UCSD-AML1 (cell line): Measurements from ENCODE around the gene STK17B.

Experiments used
- DNase-seq: peaks from one replicate; lab custom pipeline; 2025; ENCODE audit not compliant: unreplicated experiment; lab: John Stamatoyannopoulos, UW

Gene STK17B

DNA sequence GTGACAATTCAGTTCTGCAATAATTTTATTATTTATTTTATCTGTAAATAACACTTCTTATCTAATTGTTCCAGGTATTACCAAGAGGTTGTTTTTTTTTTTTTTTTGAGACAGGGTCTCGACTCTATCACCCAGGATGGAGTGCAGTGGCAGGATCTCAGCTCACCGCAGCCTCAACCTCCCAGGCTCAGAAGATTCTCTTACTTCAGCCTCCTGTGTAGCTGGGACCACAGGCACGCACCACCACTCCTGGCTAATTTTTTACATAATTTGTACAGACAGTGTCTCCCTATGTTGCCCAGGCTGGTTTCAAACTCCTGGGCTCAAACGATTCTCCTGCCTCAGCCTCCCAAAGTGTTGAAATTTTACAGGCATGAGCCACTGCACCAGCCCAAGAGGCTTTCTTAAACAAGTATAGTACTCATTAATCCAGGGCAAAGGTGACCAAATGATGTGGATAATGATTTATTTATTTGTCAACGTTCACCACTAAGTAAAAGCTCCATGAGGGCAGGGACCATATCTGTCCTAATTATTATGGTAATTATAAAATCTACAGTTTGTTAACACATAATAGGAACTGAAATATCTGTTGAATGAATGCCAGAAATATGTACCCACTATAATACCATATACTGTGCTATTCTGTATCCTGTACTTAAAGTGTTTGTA is 12.0 kb downstream of the STK17B start:
- DNase-seq: no peak

DNA sequence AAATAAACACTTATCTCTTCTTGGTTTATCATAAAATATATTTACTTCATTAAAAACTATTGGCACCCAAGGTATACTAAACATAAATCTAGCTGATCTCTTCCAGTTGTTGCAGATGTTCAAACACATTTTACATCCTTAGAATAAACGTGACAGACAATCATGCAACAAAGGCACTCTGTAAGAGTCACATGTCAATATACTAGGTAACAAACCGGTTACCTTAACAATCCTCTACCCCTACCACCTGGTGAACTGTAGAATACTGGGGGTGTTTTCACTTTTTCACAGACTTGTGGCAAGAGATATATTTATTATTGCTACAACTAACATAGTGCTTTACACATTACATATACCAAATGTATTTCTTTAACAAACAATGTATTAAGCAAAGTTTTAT is 15.8 kb downstream of the STK17B start:
- no peak for DNase-seq

DNA sequence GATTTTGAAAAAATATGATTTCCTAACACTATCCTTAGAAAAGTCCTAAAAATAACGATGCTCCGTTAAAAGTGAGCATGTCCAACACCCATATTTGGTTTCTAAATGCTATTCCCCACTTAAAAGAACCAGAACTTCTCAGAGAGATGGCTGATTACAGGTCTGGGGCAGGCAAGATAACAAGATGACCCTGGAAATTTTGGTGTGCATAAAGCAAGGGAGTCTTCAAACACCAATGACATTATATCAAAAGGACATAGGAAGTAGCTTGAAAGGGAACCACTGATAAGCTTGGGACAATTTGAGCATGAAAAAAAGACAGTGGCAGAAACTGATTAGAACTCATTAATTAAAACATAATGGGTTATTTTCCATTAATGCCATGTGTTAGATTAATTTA is 17.9 kb downstream of the STK17B start:
- no peak for DNase-seq

DNA sequence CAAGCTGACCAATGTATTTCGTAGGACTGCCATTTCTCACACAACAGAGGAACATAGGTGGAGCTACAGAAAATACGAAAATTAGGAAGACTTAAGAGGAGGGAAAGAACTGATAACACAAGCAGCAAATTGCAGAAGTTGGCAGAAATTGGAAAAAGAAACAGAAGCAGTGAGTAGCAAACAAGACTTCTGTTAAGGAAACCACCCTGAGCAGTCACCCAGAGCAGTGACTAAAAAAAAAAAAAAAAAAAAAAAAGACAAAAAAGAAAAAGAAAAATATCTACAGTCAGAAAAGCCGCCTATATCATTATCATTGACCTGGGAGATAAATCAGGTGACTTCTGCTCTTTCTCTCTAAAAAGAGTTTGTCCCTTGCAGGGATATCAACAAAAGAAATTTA is 21.4 kb downstream of the STK17B start:
- DNase-seq: no peak

DNA sequence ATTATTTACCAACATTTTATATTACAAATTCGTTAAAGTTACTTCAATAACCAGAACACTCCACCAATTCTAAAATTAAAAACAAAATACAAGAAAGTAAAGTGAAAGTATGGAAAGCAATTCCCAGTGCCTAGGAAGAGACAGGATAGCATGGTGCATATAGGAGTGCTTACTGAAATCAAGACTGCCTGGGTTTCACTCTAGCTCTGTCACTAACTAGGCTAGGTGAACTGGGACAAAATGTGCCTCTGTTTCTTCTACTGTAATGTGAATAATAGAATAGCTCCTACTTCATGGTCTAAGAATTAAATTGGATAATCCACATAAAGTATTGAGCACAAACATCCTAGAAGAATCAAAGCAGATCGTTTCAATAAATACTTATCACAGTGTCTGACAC is 22.6 kb downstream of the STK17B start:
- DNase-seq: no peak

DNA sequence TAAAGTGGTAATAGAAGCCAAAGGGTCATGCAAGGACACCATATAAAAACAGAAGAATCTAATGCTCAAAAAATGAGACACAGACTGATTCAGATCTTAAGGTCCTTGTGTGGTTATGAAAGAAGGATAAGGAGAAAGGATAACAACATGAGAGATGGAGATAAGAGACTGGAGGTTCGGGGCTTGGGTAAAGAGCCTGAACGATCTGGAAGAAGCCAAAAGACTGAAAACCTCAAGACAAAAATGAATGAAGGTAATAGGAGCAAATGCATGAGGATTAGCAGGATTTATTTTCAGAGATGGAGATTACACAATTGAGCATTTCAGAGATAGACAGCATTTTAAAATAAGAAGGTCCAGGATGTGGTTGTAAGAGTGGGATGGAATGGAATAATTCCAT is 26.1 kb downstream of the STK17B start:
- no peak for DNase-seq

DNA sequence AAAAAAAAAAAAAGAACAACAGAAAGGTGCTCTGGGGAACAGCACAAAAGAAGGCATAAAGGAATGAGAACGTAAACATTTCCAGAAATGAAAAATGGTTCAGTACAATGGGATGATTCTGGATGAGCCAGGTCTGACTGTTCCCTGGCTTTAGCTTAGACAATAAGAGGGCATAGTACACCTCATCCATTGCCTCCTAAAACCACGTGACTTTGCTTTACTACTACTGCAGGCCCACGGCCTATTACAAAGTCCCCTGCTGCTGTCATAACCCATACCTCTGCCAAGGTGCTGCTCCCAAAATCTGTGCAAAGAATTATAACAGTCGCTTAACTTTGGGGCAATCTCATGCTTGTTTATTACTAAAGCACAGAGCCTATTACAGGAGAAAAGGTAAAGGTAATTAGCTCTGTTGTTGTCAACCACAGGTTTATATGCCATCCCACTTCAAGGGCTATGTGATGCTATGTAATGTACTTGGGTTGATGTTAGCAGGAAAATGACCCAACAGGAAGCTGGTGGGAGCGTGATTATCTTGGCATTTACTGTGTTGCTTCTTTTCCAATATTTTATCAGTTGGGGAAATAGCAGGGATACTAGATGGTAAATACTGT is 26.8 kb downstream of the STK17B start:
- DNase-seq: no peak

DNA sequence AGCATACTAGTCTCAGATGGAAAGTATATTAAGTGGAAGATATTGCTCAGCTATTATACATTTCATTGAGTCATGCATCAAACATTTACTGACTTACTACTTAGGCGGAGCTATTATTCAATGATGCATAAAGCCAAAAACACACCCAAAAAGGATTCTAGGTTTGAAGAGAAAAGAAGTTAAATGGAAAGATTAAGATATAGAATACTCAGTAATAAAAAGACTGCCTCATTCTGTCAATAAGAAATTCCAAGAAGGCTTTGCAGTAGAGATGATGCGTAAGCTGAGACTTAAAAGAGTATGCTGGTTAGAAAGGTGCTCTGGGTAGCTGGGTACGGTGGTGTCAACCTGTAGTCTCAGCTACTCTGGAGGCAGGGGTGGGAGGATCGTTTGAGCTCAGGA is 27.6 kb downstream of the STK17B start:
- no peak for DNase-seq

DNA sequence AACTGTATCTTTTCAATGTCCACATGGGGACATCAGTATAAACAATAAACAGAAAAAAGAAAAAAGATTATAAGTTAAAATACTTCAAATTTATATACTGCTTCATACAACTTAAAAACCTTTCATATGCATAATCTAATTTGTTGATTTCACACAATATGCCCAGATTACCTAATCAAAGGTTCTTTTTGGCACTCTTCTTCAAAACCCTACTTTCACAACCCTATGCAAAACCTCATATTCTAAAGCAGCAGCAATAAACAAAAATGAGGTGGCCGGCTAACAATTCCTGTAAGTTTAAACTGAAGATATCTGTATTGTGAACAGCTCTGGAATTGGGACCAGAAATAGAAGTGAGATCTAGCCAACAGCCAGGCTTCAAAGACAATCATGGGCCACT is 28.6 kb downstream of the STK17B start:
- DNase-seq: no peak

DNA sequence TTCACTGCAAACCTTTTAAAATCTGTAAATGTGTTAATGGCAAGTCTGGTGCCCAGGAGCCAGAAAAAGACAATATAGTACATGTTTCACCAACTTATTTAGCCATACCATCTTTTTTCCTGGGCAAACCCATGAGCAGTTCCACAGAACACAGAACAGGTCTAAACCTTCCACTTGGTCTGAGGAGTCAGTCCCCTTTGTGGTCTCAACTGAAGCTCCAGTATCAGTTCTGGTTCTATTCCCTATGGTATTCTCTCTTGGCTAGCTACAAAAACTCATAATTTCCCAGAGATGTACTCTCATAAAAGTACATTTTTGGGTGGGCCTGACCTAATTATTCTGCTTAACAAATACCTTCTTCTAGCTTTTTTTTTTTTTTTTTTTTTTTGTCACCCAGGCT is 31.2 kb downstream of the STK17B start:
- DNase-seq: no peak

DNA sequence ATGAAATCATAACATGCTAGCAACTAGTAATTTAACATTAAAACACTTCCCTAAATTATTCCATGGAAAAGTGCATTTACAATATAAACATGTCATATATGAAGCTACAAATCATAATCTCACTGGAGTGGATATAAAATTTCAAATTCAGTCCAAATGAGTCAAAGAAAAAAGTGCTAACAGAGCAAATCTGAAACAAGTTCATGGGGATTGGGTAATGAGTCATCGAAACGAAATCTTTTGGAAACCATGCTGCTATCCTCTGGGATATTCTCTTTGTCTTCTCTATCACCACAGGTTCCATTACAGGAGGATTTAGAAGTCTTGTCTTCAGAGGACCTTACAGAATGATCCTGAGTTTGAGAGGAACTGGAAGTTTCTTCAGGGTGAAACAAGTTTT is 34.1 kb downstream of the STK17B start:
- no peak for DNase-seq

DNA sequence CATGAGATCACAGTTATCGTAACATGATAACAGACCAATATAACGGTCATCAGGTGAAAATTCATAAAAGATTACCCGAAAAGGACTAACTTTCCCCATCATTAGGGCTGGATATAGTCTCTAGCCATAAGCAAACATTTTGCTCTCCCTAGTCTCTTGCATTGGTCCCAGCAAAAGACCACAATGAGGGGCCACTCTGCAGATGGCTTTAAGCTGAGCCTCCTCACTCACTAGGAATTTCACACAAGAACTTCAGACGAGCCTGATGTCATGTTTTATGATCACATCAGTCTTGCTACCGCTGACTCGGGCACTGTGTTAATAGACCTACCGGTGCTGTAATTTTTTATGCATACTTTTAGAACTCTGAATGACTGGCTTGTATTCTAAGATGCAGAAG is 35.2 kb downstream of the STK17B start:
- no peak for DNase-seq

DNA sequence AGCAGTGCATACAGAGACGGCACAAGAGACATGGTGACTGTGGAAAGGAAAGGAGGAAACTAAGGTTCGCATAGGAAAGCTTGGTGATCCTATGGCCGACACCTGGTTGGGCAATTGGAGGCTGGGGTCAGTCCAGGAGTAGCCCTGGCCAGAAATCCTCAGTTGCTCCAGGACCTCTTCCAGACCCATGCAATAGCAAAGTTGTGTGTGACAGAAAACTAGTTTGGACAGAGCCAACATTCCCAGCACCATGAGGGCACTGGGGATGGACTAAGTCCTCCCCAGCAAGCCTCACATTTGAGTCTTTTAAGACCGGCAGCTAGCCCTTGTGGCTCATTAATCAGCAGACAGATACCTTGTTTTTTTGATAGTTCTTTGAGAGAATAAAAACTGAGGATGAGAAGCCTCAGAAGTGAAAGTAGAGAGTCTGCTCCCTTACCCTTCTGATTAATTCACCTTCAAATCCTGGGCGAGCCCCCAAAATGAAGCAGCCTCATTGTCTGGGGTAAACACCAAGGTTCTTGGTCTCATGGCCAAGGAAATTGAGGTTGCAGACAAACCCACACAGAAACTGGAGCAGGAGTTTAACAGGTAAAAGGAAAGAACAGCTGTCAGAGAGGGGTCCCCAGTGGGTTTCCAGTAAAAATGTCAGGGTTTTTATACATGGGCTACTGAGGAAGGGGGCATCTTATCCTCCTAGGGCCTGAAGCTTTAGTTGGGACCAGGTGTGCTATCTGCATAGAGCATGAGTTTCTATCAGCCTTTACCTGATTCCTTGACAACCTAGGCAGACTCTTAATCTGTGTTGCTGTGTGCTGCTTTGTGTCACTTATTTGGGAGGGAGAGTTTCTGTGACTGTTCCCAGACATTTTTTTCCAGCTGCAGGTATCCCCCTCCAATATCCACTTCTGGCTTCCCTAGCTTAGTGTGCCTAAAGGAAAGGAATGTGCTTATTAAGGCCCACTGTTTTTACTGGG is 39.1 kb downstream of the STK17B start:
- peak; percentile 41 for DNase-seq

DNA sequence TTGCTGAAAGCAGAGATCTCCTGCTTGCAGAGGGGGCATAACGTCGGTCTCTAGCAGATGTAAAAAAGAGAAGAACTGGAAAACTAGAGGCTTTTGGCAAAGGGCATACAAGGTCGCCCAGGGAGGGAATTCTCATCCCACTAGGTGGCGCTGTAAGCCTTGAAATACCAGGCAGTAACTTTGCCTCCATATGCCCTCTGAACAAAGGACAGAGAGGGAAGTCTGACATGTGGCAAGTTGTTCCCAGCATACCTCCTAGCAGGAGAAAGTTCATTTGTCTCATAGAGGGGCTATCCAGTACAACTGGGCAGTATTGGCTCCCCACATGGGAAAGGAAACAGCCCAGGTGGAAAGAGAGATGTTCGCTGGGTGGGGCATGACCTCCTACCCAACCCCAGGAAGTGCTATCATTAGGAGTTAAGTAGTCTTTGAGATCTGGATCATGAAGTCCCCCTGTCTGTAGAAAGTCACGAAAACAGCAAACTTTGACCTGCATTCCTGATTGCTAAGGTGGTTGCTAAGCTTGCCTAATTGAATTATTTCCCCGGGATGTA is 39.9 kb downstream of the STK17B start:
- peak; percentile 75 for DNase-seq

DNA sequence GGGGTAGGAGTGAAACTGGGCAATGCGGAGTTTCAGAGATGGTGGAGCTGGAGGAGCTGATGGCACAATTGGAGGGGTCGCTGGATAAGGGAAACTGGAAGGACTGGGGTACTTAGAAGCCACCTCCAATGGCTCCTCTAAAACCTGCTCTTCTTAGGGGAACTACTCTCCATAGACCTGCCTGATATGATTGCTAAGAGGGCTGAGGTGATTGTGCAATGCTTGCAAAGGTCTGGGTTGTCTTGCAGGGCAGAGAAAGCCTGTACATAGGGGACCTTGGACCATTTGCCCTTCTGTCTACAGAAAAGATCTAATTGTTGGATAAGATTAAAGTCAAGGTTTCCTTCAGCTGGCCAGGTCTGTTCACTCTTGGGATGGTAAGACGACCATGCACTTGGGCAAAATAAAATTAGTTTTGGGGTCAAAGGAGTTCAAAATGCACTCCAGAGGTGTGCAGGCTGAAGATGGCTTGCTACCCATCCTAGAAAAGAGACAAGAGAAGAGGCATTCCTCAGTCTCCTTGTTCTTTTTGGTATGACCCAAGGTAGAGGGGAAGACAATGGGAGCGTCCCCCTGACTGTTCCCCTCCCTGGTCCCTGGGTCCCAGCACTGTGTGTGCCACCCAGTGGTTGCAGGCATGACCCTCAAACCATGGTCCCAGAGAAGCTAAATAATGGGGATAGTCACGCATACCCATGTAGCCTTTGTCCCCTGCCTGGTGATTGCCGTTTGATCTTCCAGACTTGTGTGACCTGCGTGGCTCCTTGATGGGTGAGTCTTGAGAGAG is 41.1 kb downstream of the STK17B start:
- no peak for DNase-seq

DNA sequence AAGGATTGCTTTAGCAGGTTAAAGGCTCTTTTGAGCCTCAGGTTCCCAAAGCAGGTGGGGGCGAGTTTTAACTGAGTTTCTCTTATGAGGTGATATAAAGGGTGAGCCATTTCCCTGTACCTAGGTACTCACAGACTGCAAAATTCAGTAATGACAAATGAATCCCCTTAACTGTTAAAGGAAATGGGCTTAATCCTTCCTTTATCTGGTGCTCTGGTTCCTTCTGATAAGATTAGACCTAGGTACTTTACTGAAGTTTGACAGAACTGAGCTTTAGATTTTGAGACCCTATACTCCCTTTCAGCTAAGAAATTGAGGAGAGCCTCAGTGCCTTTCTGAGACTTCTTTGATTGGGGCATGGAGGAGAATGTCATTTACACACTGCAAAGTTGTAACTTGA is 42.6 kb downstream of the STK17B start:
- DNase-seq: no peak

DNA sequence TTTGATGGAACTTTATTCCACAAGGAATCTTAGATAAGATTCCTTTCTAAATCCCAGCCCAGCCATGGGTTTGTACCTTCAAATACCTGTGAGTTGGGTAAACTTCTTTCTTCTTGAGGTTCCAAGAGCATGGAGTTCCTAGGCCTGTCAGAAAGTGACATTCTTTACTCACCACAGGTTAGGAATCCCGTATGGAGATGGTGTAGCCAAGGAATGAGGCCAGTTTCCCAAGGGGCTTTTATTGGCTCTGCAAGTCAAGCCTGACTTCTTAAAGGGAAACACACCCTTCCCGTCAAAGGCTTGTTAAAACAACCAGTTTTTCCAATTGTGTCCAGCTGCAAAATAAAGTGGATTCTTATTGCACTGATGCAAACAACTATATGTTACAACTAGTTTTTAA is 45.8 kb downstream of the STK17B start:
- DNase-seq: no peak

DNA sequence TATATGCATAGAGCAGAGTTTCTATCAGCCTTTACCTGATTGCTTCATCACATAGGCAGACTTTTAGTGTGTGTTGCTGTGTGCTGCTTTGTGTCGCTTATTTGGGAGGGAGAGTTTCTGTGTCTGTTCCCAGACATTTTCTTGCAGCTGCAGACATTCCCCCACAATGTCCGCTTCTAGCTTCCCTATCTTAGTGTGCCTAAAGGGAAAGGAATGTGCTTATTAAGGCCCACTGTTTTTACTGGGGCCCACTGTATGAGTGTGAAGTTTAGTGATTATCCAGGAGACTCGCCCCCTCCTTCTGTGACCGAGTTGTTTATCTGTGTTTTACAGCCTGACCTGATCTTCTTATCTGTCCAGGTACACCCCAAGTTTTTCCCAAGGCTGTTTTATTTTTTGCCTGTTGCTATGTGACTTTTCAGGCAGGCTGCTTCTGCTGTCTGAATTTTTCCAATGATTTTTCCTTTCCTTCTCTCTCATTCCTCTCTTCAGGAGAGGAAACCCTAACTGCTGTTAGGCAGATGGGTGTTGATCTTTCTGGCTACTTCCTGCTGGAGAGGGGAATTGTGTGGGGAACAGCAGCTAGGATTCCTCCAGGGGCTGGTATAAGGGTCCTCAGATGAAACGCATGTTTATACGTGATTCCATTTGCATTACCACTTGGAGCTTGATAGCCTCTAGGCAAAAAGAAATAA is 47.6 kb downstream of the STK17B start:
- DNase-seq: no peak

DNA sequence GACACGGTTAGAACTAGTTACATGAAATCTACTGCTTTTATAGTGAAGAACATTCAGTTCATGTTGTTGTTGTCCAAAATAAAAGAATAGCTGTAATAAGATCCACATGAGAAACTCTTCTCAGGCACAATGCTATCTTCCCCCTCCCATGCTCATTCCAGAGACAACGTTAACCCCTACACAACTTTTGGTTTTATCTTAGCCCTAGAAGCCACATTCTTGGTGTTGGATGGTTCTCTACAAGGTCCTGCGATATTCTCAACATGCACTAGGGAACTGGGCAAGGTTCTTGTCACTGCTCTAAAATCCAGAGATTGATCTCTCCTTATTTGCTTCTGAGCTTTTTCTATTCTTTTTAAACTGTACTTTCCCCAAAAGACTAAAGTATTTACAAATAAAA is 51.5 kb downstream of the STK17B start:
- DNase-seq: no peak

DNA sequence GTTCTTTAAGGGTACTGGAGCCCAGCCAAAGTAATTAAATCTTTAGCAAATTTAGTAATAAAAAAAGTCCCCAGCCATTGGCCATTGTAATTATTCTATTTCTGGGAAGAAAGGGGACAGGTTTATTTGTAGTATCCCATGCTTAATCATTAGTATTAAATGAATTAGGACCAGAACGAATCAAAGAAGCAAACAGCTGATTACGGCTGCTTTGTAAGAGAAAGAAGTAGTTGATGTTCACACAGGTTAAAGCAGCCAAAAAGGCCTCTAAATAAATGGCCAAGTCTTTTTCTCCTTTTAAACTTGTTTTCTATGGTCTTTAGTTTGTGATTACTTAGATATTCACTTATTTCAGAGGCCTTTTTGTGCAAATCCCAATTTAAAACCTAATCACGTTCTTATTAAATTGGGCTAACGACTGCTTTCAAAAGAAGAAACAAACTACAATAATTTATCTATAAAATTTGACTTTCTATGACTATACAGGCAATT is 54.1 kb downstream of the STK17B start:
- DNase-seq: no peak
